ENCODE results near the gene ADGRL3.
"Not testable (repeated sequence)": the region's sequence is repeated elsewhere in the genome, so short reads cannot be mapped to it uniquely, and the experiment has no call there.

Gene ADGRL3

GRCh38 chr4:61336488-61336887, 136.4 kb downstream of the ADGRL3 start:
- H3K4me1 ChIP-seq (ENCODE audit: control insufficient read depth, insufficient read depth, low read length, unreplicated experiment), result no peaks in the 10 kb centered on the region
- H3K4me3 ChIP-seq (ENCODE audit: low read depth, low read length), result no peak overlapping the region

GRCh38 chr4:61336916-61337315, 136.8 kb downstream of the ADGRL3 start:
- no peaks in the 10 kb centered on the region for H3K4me1 ChIP-seq (ENCODE audit: control insufficient read depth, insufficient read depth, low read length, unreplicated experiment)
- no peak overlapping the region for H3K27ac ChIP-seq (ENCODE audit: low read depth, low read length)
- H3K27me3 ChIP-seq (ENCODE audit: insufficient read depth, low read length), result no peaks in the 10 kb centered on the region

More at GRCh38 chr4:61336488-61336887, 136.4 kb downstream of the ADGRL3 start:
- no peaks in the 10 kb centered on the region for H3K79me2 ChIP-seq (ENCODE audit: control insufficient read depth, insufficient read depth, low read length, unreplicated experiment)
- no peaks in the 10 kb centered on the region for H3K36me3 ChIP-seq (ENCODE audit: insufficient read depth, low read length)
- H3K27ac ChIP-seq (ENCODE audit: low read depth, low read length), result no peak overlapping the region
- no peaks in the 10 kb centered on the region for H3K27me3 ChIP-seq (ENCODE audit: insufficient read depth, low read length)
- H2AFZ ChIP-seq (ENCODE audit: low read length, unreplicated experiment), result no peak overlapping the region

DNA sequence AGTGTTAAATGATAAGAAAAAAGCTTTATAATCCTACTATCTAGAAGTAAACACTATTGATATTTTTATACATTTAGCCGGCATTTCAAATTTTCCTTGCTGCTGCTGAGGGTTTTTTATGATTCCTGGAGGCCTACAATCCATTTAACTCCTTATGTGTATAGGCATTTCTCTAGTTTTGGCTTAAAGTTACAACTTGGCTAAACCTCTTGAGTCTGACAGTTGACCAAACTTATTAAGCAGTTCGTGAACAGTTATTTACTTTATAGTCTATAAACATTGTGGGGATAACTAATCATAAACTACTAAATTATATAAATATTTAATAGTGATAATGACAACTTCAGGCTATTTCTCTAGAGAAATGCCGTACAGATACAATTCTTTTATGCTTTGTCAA, 141.9 kb downstream of the ADGRL3 start:
- no peaks in the 10 kb centered on the region for H3K4me1 ChIP-seq (ENCODE audit: control insufficient read depth, insufficient read depth, low read length, unreplicated experiment)
- no peak overlapping the region for H3K27ac ChIP-seq (ENCODE audit: low read depth, low read length)
- no peaks in the 10 kb centered on the region for H3K36me3 ChIP-seq (ENCODE audit: insufficient read depth, low read length)

More at GRCh38 chr4:61336916-61337315, 136.8 kb downstream of the ADGRL3 start:
- no peak overlapping the region for H3K4me3 ChIP-seq (ENCODE audit: low read depth, low read length)
- no peaks in the 10 kb centered on the region for H3K36me3 ChIP-seq (ENCODE audit: insufficient read depth, low read length)
- no peaks in the 10 kb centered on the region for H3K79me2 ChIP-seq (ENCODE audit: control insufficient read depth, insufficient read depth, low read length, unreplicated experiment)
- no peak overlapping the region for H2AFZ ChIP-seq (ENCODE audit: low read length, unreplicated experiment)

GRCh38 chr4:61350932-61351331, 150.8 kb downstream of the ADGRL3 start:
- Histone ChIP-seq H2AFZ (ENCODE audit: low read length, unreplicated experiment) (no peak overlapping the region), H3K36me3 (ENCODE audit: insufficient read depth, low read length) (no peaks in the 10 kb centered on the region), H3K27me3 (ENCODE audit: insufficient read depth, low read length) (no peaks in the 10 kb centered on the region), H3K4me1 (ENCODE audit: control insufficient read depth, insufficient read depth, low read length, unreplicated experiment) (no peaks in the 10 kb centered on the region), H3K79me2 (ENCODE audit: control insufficient read depth, insufficient read depth, low read length, unreplicated experiment) (no peaks in the 10 kb centered on the region), H3K4me3 (ENCODE audit: low read depth, low read length) (no peak overlapping the region), H3K27ac (ENCODE audit: low read depth, low read length) (no peak overlapping the region)

More for the DNA sequence above, 141.9 kb downstream of the ADGRL3 start:
- no peaks in the 10 kb centered on the region for H3K27me3 ChIP-seq (ENCODE audit: insufficient read depth, low read length)
- H3K4me3 ChIP-seq (ENCODE audit: low read depth, low read length), result no peak overlapping the region
- H2AFZ ChIP-seq (ENCODE audit: low read length, unreplicated experiment), result peak overlapping the region; percentile 17
- no peaks in the 10 kb centered on the region for H3K79me2 ChIP-seq (ENCODE audit: control insufficient read depth, insufficient read depth, low read length, unreplicated experiment)

GRCh38 chr4:61356696-61357095, 156.6 kb downstream of the ADGRL3 start:
- no peak overlapping the region for H3K27ac ChIP-seq (ENCODE audit: low read depth, low read length)
- H3K36me3 ChIP-seq (ENCODE audit: insufficient read depth, low read length), result no peaks in the 10 kb centered on the region

GRCh38 chr4:61359301-61359700, 159.2 kb downstream of the ADGRL3 start:
- Histone ChIP-seq H3K4me3 (ENCODE audit: low read depth, low read length) (no peak overlapping the region), H3K27ac (ENCODE audit: low read depth, low read length) (no peak overlapping the region), H3K36me3 (ENCODE audit: insufficient read depth, low read length) (no peaks in the 10 kb centered on the region), H2AFZ (ENCODE audit: low read length, unreplicated experiment) (no peak overlapping the region), H3K79me2 (ENCODE audit: control insufficient read depth, insufficient read depth, low read length, unreplicated experiment) (no peaks in the 10 kb centered on the region), H3K4me1 (ENCODE audit: control insufficient read depth, insufficient read depth, low read length, unreplicated experiment) (no peaks in the 10 kb centered on the region), H3K27me3 (ENCODE audit: insufficient read depth, low read length) (no peaks in the 10 kb centered on the region)

More at GRCh38 chr4:61356696-61357095, 156.6 kb downstream of the ADGRL3 start:
- Histone ChIP-seq H3K4me1 (ENCODE audit: control insufficient read depth, insufficient read depth, low read length, unreplicated experiment) (no peaks in the 10 kb centered on the region), H3K27me3 (ENCODE audit: insufficient read depth, low read length) (no peaks in the 10 kb centered on the region), H2AFZ (ENCODE audit: low read length, unreplicated experiment) (no peak overlapping the region), H3K79me2 (ENCODE audit: control insufficient read depth, insufficient read depth, low read length, unreplicated experiment) (no peaks in the 10 kb centered on the region), H3K4me3 (ENCODE audit: low read depth, low read length) (no peak overlapping the region)

- H3K36me3 ChIP-seq (ENCODE audit: insufficient read depth, low read length); H3K27ac ChIP-seq (ENCODE audit: low read depth, low read length); H2AFZ ChIP-seq (ENCODE audit: low read length, unreplicated experiment); H3K27me3 ChIP-seq (ENCODE audit: insufficient read depth, low read length); H3K4me3 ChIP-seq (ENCODE audit: low read depth, low read length); H3K79me2 ChIP-seq (ENCODE audit: control insufficient read depth, insufficient read depth, low read length, unreplicated experiment): not testable (repeated sequence)
- H3K4me1 ChIP-seq (ENCODE audit: control insufficient read depth, insufficient read depth, low read length, unreplicated experiment), result peaks cover 24% of the 10 kb centered on the region
Observed at GRCh38 chr4:61372817-61373216, 172.7 kb downstream of the ADGRL3 start.

DNA sequence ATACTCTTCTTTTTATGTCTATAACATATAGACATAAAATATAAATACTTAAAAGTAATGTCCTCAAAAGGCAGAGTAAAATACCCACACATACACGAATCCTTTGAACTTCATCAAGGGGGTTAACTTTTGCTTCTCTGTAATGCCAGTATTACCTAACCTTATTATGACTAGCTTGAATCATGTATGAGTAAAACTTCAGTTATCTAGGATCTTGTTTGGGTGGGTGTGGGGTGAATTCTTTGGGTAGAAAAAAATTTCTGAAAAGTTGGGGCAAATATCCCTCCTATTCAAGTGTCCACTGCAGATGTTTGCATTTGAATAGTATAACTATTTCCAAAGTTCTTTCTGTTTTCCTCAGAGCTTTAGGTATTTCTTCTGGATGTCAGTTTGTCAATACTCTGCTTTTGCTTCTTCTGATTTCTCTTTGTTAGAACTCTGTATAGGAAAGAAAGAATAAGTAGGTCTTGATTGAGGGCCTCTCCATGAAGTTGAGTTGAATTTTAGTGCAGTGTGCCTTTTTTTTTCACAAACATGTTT, 173.8 kb downstream of the ADGRL3 start:
- peaks cover 24% of the 10 kb centered on the region for H3K4me1 ChIP-seq (ENCODE audit: control insufficient read depth, insufficient read depth, low read length, unreplicated experiment)
- peak overlapping the region; percentile 61 for H3K27ac ChIP-seq (ENCODE audit: low read depth, low read length)
- no peaks in the 10 kb centered on the region for H3K79me2 ChIP-seq (ENCODE audit: control insufficient read depth, insufficient read depth, low read length, unreplicated experiment)
- H3K4me3 ChIP-seq (ENCODE audit: low read depth, low read length), result peak overlapping the region; percentile 19
- no peaks in the 10 kb centered on the region for H3K27me3 ChIP-seq (ENCODE audit: insufficient read depth, low read length)
- H3K36me3 ChIP-seq (ENCODE audit: insufficient read depth, low read length), result no peaks in the 10 kb centered on the region
- H2AFZ ChIP-seq (ENCODE audit: low read length, unreplicated experiment), result peak overlapping the region; percentile 16

DNA sequence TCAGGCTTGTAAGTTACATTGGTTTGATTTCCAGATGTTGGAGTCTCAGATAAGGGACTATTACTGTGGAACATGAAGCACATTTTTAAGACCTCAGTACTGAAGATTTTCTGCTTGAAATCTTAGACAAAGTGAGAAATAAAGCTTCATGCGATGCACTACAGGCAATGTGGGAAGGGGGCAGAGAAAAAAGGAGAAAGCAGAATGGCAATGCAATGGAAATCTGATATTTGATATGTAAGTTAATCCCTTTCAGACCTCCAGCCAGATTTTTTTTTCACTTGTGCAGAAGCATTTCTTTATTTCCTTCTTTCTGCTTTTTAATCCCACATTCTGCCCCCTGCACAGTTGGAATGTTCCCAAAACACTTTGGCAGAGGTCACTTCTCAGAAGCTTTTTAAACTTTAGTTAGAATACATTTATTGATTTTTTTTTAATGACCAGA, 174.3 kb downstream of the ADGRL3 start:
- H3K79me2 ChIP-seq (ENCODE audit: control insufficient read depth, insufficient read depth, low read length, unreplicated experiment), result no peaks in the 10 kb centered on the region
- H3K4me3 ChIP-seq (ENCODE audit: low read depth, low read length), result peak overlapping the region; percentile 19
- H2AFZ ChIP-seq (ENCODE audit: low read length, unreplicated experiment), result peak overlapping the region; percentile 16
- H3K27ac ChIP-seq (ENCODE audit: low read depth, low read length), result peak overlapping the region; percentile 61
- H3K36me3 ChIP-seq (ENCODE audit: insufficient read depth, low read length), result no peaks in the 10 kb centered on the region
- no peaks in the 10 kb centered on the region for H3K27me3 ChIP-seq (ENCODE audit: insufficient read depth, low read length)
- peaks cover 24% of the 10 kb centered on the region for H3K4me1 ChIP-seq (ENCODE audit: control insufficient read depth, insufficient read depth, low read length, unreplicated experiment)

- H2AFZ ChIP-seq (ENCODE audit: low read length, unreplicated experiment), result peak overlapping the region; percentile 4
- H3K79me2 ChIP-seq (ENCODE audit: control insufficient read depth, insufficient read depth, low read length, unreplicated experiment), result no peaks in the 10 kb centered on the region
- no peaks in the 10 kb centered on the region for H3K27me3 ChIP-seq (ENCODE audit: insufficient read depth, low read length)
- H3K36me3 ChIP-seq (ENCODE audit: insufficient read depth, low read length), result no peaks in the 10 kb centered on the region
- H3K27ac ChIP-seq (ENCODE audit: low read depth, low read length), result peak overlapping the region; percentile 61
- H3K4me1 ChIP-seq (ENCODE audit: control insufficient read depth, insufficient read depth, low read length, unreplicated experiment), result peaks cover 24% of the 10 kb centered on the region
- H3K4me3 ChIP-seq (ENCODE audit: low read depth, low read length), result 0 out of 2 replicates have a peak overlapping the region, but pooled peaks have one; percentile 19
Observed at GRCh38 chr4:61375301-61375700, 175.2 kb downstream of the ADGRL3 start.

GRCh38 chr4:61376301-61376700, 176.2 kb downstream of the ADGRL3 start:
- Histone ChIP-seq H2AFZ (ENCODE audit: low read length, unreplicated experiment) (no peak overlapping the region), H3K4me3 (ENCODE audit: low read depth, low read length) (no peak overlapping the region), H3K27me3 (ENCODE audit: insufficient read depth, low read length) (no peaks in the 10 kb centered on the region), H3K4me1 (ENCODE audit: control insufficient read depth, insufficient read depth, low read length, unreplicated experiment) (peaks cover 24% of the 10 kb centered on the region), H3K79me2 (ENCODE audit: control insufficient read depth, insufficient read depth, low read length, unreplicated experiment) (no peaks in the 10 kb centered on the region), H3K27ac (ENCODE audit: low read depth, low read length) (no peak overlapping the region), H3K36me3 (ENCODE audit: insufficient read depth, low read length) (no peaks in the 10 kb centered on the region)

Data from ACC112 (cell line).